DOHH2 (cell line): Measurements from ENCODE around the gene IER3.
A peak's percentile ranks its signal among the peaks of the same experiment; 100 is the strongest.
"Not testable (repeated sequence)": the region's sequence is repeated elsewhere in the genome, so short reads cannot be mapped to it uniquely, and the experiment has no call there.

Experiments
- H3F3A ChIP-seq: fragments of 200-600 bp; sonication (generic), shearing (Covaris generic); 2 replicates; pipeline ENCODE4 v1.6.0; 2016; ENCODE audit warnings: antibody characterized with exemption, mild to moderate bottlenecking; ENCODE audit not compliant: control insufficient read depth, insufficient read depth
- H3K27ac ChIP-seq: fragments of 200-600 bp; sonication (generic); 2 replicates; pipeline ENCODE4 v1.5.1; 2014; ENCODE audit warnings: low read depth, mild to moderate bottlenecking, low read length, moderate library complexity
- H3K27me3 ChIP-seq: fragments of 200-600 bp; sonication (generic); 2 replicates; pipeline ENCODE4 v1.6.1; 2014; ENCODE audit warnings: mild to moderate bottlenecking, low read length, mixed read lengths; ENCODE audit not compliant: control insufficient read depth
- H3K36me3 ChIP-seq: fragments of 200-600 bp; sonication (generic); 2 replicates; pipeline ENCODE4 v1.6.1; 2014; ENCODE audit warnings: mild to moderate bottlenecking, low read length, moderate library complexity, mixed read lengths; ENCODE audit not compliant: control insufficient read depth
- H3K4me1 ChIP-seq: fragments of 200-600 bp; sonication (generic); 2 replicates; pipeline ENCODE4 v1.6.1; 2014; ENCODE audit warnings: mild to moderate bottlenecking, low read length, mixed read lengths; ENCODE audit not compliant: control insufficient read depth
- H3K4me2 ChIP-seq: fragments of 200-600 bp; sonication (generic); 2 replicates; pipeline ENCODE4 v1.6.0; 2014; ENCODE audit warnings: mild to moderate bottlenecking, low read length, moderate library complexity
- H3K4me3 ChIP-seq: fragments of 200-600 bp; sonication (generic); 2 replicates; pipeline ENCODE4 v1.5.1; 2014; ENCODE audit warnings: mild to moderate bottlenecking, low read length, mixed read lengths
- H3K79me2 ChIP-seq: fragments of 200-600 bp; sonication (generic); 2 replicates; pipeline ENCODE4 v1.6.1; 2014; ENCODE audit warnings: mild to moderate bottlenecking, low read length, mixed read lengths; ENCODE audit not compliant: control insufficient read depth
- H3K9me2 ChIP-seq: fragments of 200-600 bp; sonication (generic); replicated peaks from 2 replicates; pipeline ENCODE4 v1.6.1; 2014; ENCODE audit warnings: mild to moderate bottlenecking, low read length, mixed read lengths; ENCODE audit not compliant: control insufficient read depth
- H3K9me3 ChIP-seq: fragments of 200-600 bp; sonication (generic); 2 replicates; pipeline ENCODE4 v1.6.1; 2014; ENCODE audit warnings: antibody characterized with exemption, low read length, mixed read lengths; ENCODE audit not compliant: control insufficient read depth, insufficient read depth
- H4K20me1 ChIP-seq: fragments of 200-600 bp; sonication (generic); 2 replicates; pipeline ENCODE4 v1.6.0; 2014; ENCODE audit warnings: low read depth, mild to moderate bottlenecking, antibody characterized with exemption, low read length, moderate library complexity; ENCODE audit not compliant: control insufficient read depth, insufficient read depth
- EZH2phosphoT487 ChIP-seq: fragments of 200-600 bp; sonication (generic); IDR thresholded peaks from 2 replicates; pipeline ENCODE4 v1.6.1; 2017; ENCODE audit warnings: borderline replicate concordance, mild to moderate bottlenecking, antibody characterized with exemption, low read length, moderate library complexity, mixed read lengths
- TF ChIP-seq, protein P1 (sequence below): fragments of 200-600 bp; sonication (generic); IDR thresholded peaks from one replicate; pipeline ENCODE4 v1.5.1; 2014; ENCODE audit warnings: antibody characterized with exemption, mild to moderate bottlenecking, low read depth, low read length; ENCODE audit not compliant: poor library complexity, severe bottlenecking

IER3 gene

GRCh38 chr6:30724906-30725667, 19.3 kb downstream of the IER3 start:
- Histone ChIP-seq H3K27ac (peak overlapping the region; percentile 11; the same call in 1 of the 2 replicates), H3K4me3 (no peak overlapping the region), H3K79me2 (peaks cover 51% of the 10 kb centered on the region), H3K4me1 (peaks cover 33% of the 10 kb centered on the region), H3K9me2 (no peaks in the 10 kb centered on the region), H3K4me2 (peak overlapping the region; percentile 7; the same call in 1 of the 2 replicates), H4K20me1 (peaks cover 18% of the 10 kb centered on the region), H3K27me3 (no peaks in the 10 kb centered on the region), H3K36me3 (peaks cover 81% of the 10 kb centered on the region), H3F3A (peaks cover 76% of the 10 kb centered on the region), H3K9me3 (no peaks in the 10 kb centered on the region)
- TF ChIP-seq, protein P1, sequence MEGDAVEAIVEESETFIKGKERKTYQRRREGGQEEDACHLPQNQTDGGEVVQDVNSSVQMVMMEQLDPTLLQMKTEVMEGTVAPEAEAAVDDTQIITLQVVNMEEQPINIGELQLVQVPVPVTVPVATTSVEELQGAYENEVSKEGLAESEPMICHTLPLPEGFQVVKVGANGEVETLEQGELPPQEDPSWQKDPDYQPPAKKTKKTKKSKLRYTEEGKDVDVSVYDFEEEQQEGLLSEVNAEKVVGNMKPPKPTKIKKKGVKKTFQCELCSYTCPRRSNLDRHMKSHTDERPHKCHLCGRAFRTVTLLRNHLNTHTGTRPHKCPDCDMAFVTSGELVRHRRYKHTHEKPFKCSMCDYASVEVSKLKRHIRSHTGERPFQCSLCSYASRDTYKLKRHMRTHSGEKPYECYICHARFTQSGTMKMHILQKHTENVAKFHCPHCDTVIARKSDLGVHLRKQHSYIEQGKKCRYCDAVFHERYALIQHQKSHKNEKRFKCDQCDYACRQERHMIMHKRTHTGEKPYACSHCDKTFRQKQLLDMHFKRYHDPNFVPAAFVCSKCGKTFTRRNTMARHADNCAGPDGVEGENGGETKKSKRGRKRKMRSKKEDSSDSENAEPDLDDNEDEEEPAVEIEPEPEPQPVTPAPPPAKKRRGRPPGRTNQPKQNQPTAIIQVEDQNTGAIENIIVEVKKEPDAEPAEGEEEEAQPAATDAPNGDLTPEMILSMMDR: no peak
- no peak for TF ChIP-seq EZH2phosphoT487

GRCh38 chr6:30723843-30724741, 20.3 kb downstream of the IER3 start:
- H3K36me3 ChIP-seq: peaks cover 77% of the 10 kb centered on the region

GRCh38 chr6:30723159-30723842, 21.0 kb downstream of the IER3 start:
- H3K9me3 ChIP-seq, H3K9me2 ChIP-seq, H3K27me3 ChIP-seq: not testable (repeated sequence)
- Histone ChIP-seq H3K27ac (peak overlapping the region; percentile 100), H3K4me1 (peaks cover 46% of the 10 kb centered on the region), H3K79me2 (peaks cover 67% of the 10 kb centered on the region), H3F3A (peaks cover 87% of the 10 kb centered on the region), H4K20me1 (peaks cover 18% of the 10 kb centered on the region), H3K4me2 (peak overlapping the region; percentile 94), H3K36me3 (peaks cover 83% of the 10 kb centered on the region), H3K4me3 (peak overlapping the region; percentile 88)

More at GRCh38 chr6:30723843-30724741, 20.3 kb downstream of the IER3 start:
- not testable (repeated sequence) for H3K27ac ChIP-seq, H3K9me3 ChIP-seq, H3K4me3 ChIP-seq, H3K9me2 ChIP-seq, H3K27me3 ChIP-seq
- Histone ChIP-seq H3K4me2 (peak overlapping the region; percentile 94), H4K20me1 (peaks cover 18% of the 10 kb centered on the region), H3K79me2 (peaks cover 59% of the 10 kb centered on the region), H3K4me1 (peaks cover 38% of the 10 kb centered on the region), H3F3A (peaks cover 81% of the 10 kb centered on the region)

GRCh38 chr6:30722280-30723112, 21.9 kb downstream of the IER3 start:
- no peaks in the 10 kb centered on the region for H3K9me3 ChIP-seq
- peaks cover 77% of the 10 kb centered on the region for H3K36me3 ChIP-seq
- no peaks in the 10 kb centered on the region for H3K9me2 ChIP-seq
- peaks cover 16% of the 10 kb centered on the region for H4K20me1 ChIP-seq
- no peak for TF ChIP-seq EZH2phosphoT487
- TF ChIP-seq, protein P1: peak; percentile 95
- peak overlapping the region; percentile 100 for H3K27ac ChIP-seq
- peaks cover 81% of the 10 kb centered on the region for H3F3A ChIP-seq
- H3K27me3 ChIP-seq: no peaks in the 10 kb centered on the region
- H3K4me2 ChIP-seq: peak overlapping the region; percentile 94
- peak overlapping the region; percentile 88 for H3K4me3 ChIP-seq
- H3K4me1 ChIP-seq: peaks cover 48% of the 10 kb centered on the region
- H3K79me2 ChIP-seq: peaks cover 75% of the 10 kb centered on the region

DNA sequence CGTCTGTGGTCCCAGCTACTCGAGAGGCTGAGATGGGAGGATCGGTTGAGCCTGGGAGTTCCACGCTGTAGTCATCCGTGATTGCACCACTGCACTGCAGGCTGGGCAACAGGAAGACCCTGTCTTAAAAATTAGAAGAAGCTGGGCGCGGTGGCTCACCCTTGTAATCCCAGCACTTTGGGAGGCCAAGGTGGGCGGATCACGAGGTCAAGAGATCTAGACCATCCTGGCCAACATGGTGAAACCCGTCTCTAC, 22.4 kb downstream of the IER3 start:
- peaks cover 75% of the 10 kb centered on the region for H3K36me3 ChIP-seq
- not testable (repeated sequence) for H3K9me3 ChIP-seq, H3K27me3 ChIP-seq, H3K9me2 ChIP-seq
- peaks cover 77% of the 10 kb centered on the region for H3K79me2 ChIP-seq
- H4K20me1 ChIP-seq: peaks cover 16% of the 10 kb centered on the region
- peaks cover 48% of the 10 kb centered on the region for H3K4me1 ChIP-seq
- H3F3A ChIP-seq: peaks cover 76% of the 10 kb centered on the region
- peak overlapping the region; percentile 88 for H3K4me3 ChIP-seq
- H3K27ac ChIP-seq: peak overlapping the region; percentile 100
- H3K4me2 ChIP-seq: peak overlapping the region; percentile 94
